Measurements from ENCODE around the gene KCP. TPM values are rescaled to one million over a fixed set of nuclear protein-coding genes. Genes with fewer than 3 reads are reported as not detected.

The KCP gene
- total RNA-seq, 1 experiment from 2014 or later: 1.6 TPM

- no peak for DNase-seq (ENCODE audit: low read depth, low spot score)
- no TSS peak for BruUV-seq (replicated peaks)
- TF ChIP-seq ELF1 (IDR thresholded peaks at IDR 0.05; ENCODE audit: borderline replicate concordance, low read depth): no peak
- TF ChIP-seq RAD21 (IDR thresholded peaks at IDR 0.05; ENCODE audit: low read depth): no peak
- TF ChIP-seq ZFX (IDR thresholded peaks at IDR 0.05): no peak
- TF ChIP-seq TCF7L2 (IDR thresholded peaks at IDR 0.05; ENCODE audit: borderline replicate concordance, extremely low read depth, insufficient read depth, insufficient read length): no peak
- TF ChIP-seq POLR2A (IDR thresholded peaks at IDR 0.05; ENCODE audit: borderline replicate concordance, extremely low read depth, insufficient read depth, insufficient read length): no peak
- H3K9me2 ChIP-seq (ENCODE audit: insufficient read depth): no peaks in the 10 kb centered on the region
- no peak overlapping the region for H2AFZ ChIP-seq (ENCODE audit: low read depth, low read length, poor library complexity, severe bottlenecking)
- no peak overlapping the region for H3K27ac ChIP-seq (ENCODE audit: low read depth, low read length)
- no peaks in the 10 kb centered on the region for H3K9me3 ChIP-seq (ENCODE audit: control insufficient read depth in 1 of 2, insufficient read depth in 1 of 2, low read depth in 1 of 2, low read length in 2 of 2)
- no peaks in the 10 kb centered on the region for H4K20me1 ChIP-seq (ENCODE audit: insufficient read depth)
- no peaks in the 10 kb centered on the region for H3K36me3 ChIP-seq (ENCODE audit: control insufficient read depth in 1 of 2, insufficient read depth in 2 of 2, low read length in 2 of 2)
- H3K4me3 ChIP-seq (replicated peaks in 1 of 2; ENCODE audit: low read depth in 1 of 2, low read length in 2 of 2): no peak overlapping the region
- POLR2A ChIA-PET: no interaction called here
- RAD21 ChIA-PET (ENCODE audit: low non-redundant PET in 1 of 2, low total read pairs in 2 of 2, uncharacterized antibody in 2 of 2, unreplicated experiment in 2 of 2): no interaction called here
- H3K79me2 ChIP-seq (ENCODE audit: insufficient read depth, low read length): no peaks in the 10 kb centered on the region
- H3K4me2 ChIP-seq (ENCODE audit: low read length): no peak overlapping the region
- H3K4me1 ChIP-seq (ENCODE audit: control insufficient read depth in 1 of 2, insufficient read depth in 2 of 2, low read length in 2 of 2): peaks cover 7 to 41% of the 10 kb centered on the region in 2 experiments
- CTCF ChIA-PET: no interaction called here
- no peak for ATAC-seq
- intact Hi-C loops (cut with micrococcal nuclease): no loop called here
- H3K9ac ChIP-seq (ENCODE audit: low read length): no peak overlapping the region
- no peaks in the 10 kb centered on the region for H3K27me3 ChIP-seq (ENCODE audit: insufficient read depth, low read length)
These were observed 10.3 kb downstream of the KCP start for GRCh38 chr7:128900237-128900636.

DNA sequence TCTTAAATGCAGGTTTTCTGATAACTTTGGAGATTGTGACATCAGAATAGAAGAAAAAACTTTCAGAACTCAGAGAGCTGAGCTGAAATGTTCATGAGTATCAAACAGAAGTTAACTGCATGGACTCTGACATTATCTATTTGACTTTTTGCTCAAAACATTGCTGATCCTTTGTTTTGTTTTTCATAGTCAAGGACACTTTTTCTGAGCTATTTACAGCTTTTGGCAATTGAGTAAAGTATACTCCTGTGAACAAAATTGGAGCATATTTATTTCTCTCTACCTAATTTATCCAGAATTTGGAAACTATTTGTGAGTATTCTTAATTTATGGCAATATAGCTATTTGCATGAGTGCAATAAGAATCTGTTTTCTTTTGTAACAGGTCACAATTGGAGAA is 11.1 kb downstream of the KCP start:
- no peaks in the 10 kb centered on the region for H3K27me3 ChIP-seq (ENCODE audit: insufficient read depth, low read length)
- CTCF ChIA-PET: no interaction called here
- H3K79me2 ChIP-seq (ENCODE audit: insufficient read depth, low read length): no peaks in the 10 kb centered on the region
- H3K36me3 ChIP-seq (ENCODE audit: control insufficient read depth in 1 of 2, insufficient read depth in 2 of 2, low read length in 2 of 2): no peaks in the 10 kb centered on the region
- no peak overlapping the region for H2AFZ ChIP-seq (ENCODE audit: low read depth, low read length, poor library complexity, severe bottlenecking)
- DNase-seq (ENCODE audit: low read depth, low spot score) (no peak), ATAC-seq (no peak)
- POLR2A ChIA-PET: no interaction called here
- no peak overlapping the region for H3K4me2 ChIP-seq (ENCODE audit: low read length)
- no peak overlapping the region for H3K27ac ChIP-seq (ENCODE audit: low read depth, low read length)
- RAD21 ChIA-PET (ENCODE audit: low non-redundant PET in 1 of 2, low total read pairs in 2 of 2, uncharacterized antibody in 2 of 2, unreplicated experiment in 2 of 2): no interaction called here
- no peak overlapping the region for H3K9ac ChIP-seq (ENCODE audit: low read length)
- BruUV-seq (replicated peaks): no TSS peak
- H3K9me2 ChIP-seq (ENCODE audit: insufficient read depth): no peaks in the 10 kb centered on the region
- H3K4me1 ChIP-seq (ENCODE audit: control insufficient read depth in 1 of 2, insufficient read depth in 2 of 2, low read length in 2 of 2): peaks cover 7 to 36% of the 10 kb centered on the region in 2 experiments
- intact Hi-C loops (cut with micrococcal nuclease): no loop called here
- no peak overlapping the region for H3K4me3 ChIP-seq (replicated peaks in 1 of 2; ENCODE audit: low read depth in 1 of 2, low read length in 2 of 2)
- H3K9me3 ChIP-seq (ENCODE audit: control insufficient read depth in 1 of 2, insufficient read depth in 1 of 2, low read depth in 1 of 2, low read length in 2 of 2): no peaks in the 10 kb centered on the region
- H4K20me1 ChIP-seq (ENCODE audit: insufficient read depth): no peaks in the 10 kb centered on the region
- TF ChIP-seq CEBPB (IDR thresholded peaks at IDR 0.05; ENCODE audit: low read depth) (no peak), SP1 (IDR thresholded peaks at IDR 0.05; ENCODE audit: low read depth) (no peak), POLR2A (IDR thresholded peaks at IDR 0.05; ENCODE audit: borderline replicate concordance, extremely low read depth, insufficient read depth, insufficient read length) (no peak), EZH2phosphoT487 (IDR thresholded peaks at IDR 0.05; ENCODE audit: borderline replicate concordance) (no peak), CBX3 (IDR thresholded peaks at IDR 0.05; ENCODE audit: low read depth) (no peak), EGR1 (IDR thresholded peaks at IDR 0.05; ENCODE audit: low read depth) (no peak), EZH2 (IDR thresholded peaks at IDR 0.05) (no peak), ZFX (IDR thresholded peaks at IDR 0.05) (no peak), POLR2AphosphoS5 (IDR thresholded peaks at IDR 0.05; ENCODE audit: low read depth, low read length) (no peak), RAD21 (IDR thresholded peaks at IDR 0.05; ENCODE audit: low read depth) (no peak)
- TF ChIP-seq, protein P1, sequence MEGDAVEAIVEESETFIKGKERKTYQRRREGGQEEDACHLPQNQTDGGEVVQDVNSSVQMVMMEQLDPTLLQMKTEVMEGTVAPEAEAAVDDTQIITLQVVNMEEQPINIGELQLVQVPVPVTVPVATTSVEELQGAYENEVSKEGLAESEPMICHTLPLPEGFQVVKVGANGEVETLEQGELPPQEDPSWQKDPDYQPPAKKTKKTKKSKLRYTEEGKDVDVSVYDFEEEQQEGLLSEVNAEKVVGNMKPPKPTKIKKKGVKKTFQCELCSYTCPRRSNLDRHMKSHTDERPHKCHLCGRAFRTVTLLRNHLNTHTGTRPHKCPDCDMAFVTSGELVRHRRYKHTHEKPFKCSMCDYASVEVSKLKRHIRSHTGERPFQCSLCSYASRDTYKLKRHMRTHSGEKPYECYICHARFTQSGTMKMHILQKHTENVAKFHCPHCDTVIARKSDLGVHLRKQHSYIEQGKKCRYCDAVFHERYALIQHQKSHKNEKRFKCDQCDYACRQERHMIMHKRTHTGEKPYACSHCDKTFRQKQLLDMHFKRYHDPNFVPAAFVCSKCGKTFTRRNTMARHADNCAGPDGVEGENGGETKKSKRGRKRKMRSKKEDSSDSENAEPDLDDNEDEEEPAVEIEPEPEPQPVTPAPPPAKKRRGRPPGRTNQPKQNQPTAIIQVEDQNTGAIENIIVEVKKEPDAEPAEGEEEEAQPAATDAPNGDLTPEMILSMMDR (IDR thresholded peaks at IDR 0.05 in 2 of 3, conservative IDR thresholded peaks at IDR 0.05 in 1 of 3; ENCODE audit: borderline replicate concordance in 1 of 3, insufficient read depth in 1 of 3, low read depth in 2 of 3, low read length in 2 of 3): no peak
- TF ChIP-seq, protein P2, sequence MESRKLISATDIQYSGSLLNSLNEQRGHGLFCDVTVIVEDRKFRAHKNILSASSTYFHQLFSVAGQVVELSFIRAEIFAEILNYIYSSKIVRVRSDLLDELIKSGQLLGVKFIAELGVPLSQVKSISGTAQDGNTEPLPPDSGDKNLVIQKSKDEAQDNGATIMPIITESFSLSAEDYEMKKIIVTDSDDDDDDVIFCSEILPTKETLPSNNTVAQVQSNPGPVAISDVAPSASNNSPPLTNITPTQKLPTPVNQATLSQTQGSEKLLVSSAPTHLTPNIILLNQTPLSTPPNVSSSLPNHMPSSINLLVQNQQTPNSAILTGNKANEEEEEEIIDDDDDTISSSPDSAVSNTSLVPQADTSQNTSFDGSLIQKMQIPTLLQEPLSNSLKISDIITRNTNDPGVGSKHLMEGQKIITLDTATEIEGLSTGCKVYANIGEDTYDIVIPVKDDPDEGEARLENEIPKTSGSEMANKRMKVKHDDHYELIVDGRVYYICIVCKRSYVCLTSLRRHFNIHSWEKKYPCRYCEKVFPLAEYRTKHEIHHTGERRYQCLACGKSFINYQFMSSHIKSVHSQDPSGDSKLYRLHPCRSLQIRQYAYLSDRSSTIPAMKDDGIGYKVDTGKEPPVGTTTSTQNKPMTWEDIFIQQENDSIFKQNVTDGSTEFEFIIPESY (IDR thresholded peaks at IDR 0.05; ENCODE audit: extremely low read depth, insufficient replicate concordance, low read length): no peak
- TF ChIP-seq, protein P3, sequence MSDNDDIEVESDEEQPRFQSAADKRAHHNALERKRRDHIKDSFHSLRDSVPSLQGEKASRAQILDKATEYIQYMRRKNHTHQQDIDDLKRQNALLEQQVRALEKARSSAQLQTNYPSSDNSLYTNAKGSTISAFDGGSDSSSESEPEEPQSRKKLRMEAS (IDR thresholded peaks at IDR 0.05): no peak

Data from HCT116 (cell line).